Stimulated activated CD8-positive, alpha-beta memory T cell treated with anti-CD3 and anti-CD28 coated beads, Interleukin-4, amount 100 ng/mL, for 24 hours (primary cell): ENCODE measurements around the gene LIN37.

Experiments used
- DNase-seq: peaks from one replicate; pipeline ENCODE4 v3.0.0-alpha.2; 2020; ENCODE audit warnings: low read depth

The LIN37 gene

GRCh38 chr19:35775046-35775297, 26.6 kb downstream of the LIN37 start:
- DNase-seq: no peak

DNA sequence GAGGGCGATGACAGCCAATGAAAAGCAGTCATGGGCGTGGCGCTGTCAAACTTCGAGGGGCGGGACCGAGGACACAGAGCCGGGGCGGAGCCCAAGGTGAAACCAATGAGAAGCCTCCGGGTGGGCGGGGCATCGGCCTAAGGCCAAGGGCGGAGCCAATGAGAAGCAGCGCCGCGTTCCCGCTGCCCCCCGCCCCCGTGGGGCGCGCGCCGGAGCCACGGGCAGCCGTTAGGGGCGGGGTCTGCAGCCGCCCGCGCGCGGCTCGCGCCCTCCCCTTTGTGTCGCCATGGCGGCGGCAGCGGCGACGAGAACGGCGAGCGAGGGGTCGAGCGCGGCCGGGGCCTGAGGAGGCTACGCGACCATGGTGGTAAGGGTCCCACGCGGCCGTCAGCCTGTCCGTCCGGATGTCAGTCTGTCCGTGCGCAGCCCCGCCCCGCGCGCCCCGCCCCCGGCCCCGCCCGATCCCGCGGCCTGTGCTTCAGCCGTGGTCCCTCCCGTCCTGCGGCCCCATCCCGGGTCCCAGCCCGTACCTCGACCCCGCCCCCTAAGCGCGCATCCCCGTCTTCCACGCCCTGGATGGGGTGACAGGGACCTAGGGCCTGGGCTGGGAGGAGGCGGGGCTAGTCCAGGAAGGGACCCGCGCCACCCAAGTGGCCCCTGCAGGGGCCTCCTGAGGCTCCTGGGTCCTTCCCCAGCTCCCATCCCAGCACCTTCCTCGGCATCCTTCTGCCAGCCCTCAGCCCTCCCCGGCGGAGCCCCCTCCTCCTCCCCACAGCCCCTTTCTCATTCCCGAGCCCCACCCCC, 27.1 kb downstream of the LIN37 start, which contains the start of gene ARHGAP33:
TSS of gene ARHGAP33 (plus strand) at position 267 of the 804 bp plus-strand sequence. CDS start at position 362, 95 bp downstream.
- peak; percentile 98 for DNase-seq

- DNase-seq: no peak
Observed at GRCh38 chr19:35776102-35776788, 27.9 kb downstream of the LIN37 start.

DNA sequence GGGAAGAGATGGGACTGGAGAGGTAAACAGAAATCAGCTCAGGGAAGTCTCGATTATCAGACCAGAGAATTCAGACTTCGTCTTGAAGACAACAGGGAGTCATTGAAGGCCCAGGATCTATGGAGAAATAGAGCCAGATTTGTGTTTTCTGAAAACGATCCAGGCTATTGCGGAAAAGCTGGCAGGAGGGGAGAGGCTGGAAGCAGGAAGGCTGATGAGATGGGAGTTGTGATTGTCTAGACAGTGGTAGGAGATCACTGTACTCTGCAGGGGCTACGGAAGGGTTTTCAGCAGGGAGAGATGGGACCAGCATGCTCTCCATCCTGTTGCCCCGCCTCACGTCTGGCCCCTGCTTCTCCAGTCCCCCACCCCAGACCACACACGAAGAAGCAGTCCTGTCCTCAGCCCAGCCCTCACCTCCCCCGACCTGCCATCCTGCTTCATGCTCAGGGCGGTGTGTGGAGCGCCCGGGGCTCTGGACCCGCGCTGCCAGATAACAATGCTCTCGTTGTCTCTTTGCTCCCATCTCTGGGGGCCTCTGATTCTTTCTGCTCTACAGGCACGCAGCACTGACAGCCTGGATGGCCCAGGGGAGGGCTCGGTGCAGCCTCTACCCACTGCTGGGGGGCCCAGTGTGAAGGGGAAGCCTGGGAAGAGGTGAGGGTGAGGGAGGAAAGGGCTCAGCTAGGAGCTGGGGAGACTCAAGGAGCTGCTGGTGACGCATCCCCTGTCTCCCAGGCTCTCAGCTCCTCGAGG, 28.9 kb downstream of the LIN37 start:
- no peak for DNase-seq

GRCh38 chr19:35777961-35778360, 29.6 kb downstream of the LIN37 start:
- no peak for DNase-seq

DNA sequence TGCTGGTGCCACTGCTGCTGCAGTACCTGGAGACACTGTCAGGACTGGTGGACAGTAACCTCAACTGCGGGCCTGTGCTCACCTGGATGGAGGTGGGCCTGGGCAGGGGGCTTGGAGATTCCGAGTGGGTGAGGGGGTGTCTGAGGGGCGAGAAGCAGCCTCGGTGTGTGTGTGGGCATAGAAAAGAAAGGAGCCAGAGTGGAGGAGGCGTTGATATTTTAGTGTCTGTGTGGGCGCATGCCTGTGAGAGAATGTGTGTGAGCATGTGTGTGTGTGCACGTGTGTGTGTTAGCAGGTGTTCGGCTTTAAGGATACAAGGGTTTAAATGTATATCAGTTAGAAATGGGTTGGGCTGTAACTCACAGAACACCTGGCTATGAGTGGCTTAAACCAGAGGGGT, 30.7 kb downstream of the LIN37 start:
- DNase-seq: no peak

- no peak for DNase-seq
Observed at GRCh38 chr19:35780058-35780457, 31.7 kb downstream of the LIN37 start.

DNA sequence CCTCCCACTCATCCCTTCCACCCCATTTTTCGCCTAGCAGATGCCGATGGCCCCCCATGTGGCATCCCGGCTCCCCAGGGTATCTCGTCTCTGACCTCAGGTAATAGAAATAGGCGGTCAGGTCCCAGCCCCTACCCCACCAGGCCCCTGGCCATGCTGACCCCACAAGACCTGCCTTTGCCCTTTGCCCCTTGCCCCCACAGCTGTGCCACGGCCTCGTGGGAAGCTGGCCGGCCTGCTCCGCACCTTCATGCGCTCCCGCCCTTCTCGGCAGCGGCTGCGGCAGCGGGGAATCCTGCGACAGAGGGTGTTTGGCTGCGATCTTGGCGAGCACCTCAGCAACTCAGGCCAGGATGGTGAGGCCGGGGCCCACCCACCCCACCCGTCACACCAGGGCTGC, 32.3 kb downstream of the LIN37 start:
- no peak for DNase-seq

DNA sequence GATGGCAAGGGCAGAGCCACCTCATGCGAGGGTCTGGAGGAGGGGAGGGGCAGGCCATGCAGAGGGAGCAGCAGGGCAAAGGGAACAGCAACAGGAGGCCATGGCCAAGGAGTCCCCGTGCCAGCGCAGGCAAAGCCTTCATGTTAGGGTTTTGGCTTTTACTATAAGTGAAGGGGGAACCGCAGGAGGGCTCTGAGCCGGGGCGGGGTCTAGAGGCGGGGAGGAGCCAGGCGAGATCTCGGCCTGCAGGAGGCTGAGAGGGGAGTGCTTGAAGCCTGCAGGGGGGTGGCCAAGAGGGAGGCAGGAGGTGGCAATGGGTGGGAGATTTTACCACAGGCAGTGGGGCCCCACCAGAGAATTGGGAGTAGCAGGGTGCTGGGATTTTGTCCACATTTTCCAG, 33.3 kb downstream of the LIN37 start:
- no peak for DNase-seq

DNA sequence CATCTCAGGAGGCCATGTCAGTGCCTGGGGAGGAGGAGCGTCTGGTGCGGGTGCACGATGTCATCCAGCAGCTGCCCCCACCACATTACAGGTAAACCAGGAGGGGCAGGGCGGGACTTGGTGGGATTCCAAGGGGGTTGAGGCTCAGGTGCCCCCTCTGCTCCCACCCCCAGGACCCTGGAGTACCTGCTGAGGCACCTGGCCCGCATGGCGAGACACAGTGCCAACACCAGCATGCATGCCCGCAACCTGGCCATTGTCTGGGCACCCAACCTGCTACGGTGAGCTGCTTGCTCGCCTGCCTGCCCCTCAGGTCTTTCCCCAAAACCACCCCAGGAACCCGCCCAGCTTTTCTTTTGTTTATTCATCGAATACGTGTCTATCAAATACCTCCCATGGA, 34.2 kb downstream of the LIN37 start:
- no peak for DNase-seq

DNA sequence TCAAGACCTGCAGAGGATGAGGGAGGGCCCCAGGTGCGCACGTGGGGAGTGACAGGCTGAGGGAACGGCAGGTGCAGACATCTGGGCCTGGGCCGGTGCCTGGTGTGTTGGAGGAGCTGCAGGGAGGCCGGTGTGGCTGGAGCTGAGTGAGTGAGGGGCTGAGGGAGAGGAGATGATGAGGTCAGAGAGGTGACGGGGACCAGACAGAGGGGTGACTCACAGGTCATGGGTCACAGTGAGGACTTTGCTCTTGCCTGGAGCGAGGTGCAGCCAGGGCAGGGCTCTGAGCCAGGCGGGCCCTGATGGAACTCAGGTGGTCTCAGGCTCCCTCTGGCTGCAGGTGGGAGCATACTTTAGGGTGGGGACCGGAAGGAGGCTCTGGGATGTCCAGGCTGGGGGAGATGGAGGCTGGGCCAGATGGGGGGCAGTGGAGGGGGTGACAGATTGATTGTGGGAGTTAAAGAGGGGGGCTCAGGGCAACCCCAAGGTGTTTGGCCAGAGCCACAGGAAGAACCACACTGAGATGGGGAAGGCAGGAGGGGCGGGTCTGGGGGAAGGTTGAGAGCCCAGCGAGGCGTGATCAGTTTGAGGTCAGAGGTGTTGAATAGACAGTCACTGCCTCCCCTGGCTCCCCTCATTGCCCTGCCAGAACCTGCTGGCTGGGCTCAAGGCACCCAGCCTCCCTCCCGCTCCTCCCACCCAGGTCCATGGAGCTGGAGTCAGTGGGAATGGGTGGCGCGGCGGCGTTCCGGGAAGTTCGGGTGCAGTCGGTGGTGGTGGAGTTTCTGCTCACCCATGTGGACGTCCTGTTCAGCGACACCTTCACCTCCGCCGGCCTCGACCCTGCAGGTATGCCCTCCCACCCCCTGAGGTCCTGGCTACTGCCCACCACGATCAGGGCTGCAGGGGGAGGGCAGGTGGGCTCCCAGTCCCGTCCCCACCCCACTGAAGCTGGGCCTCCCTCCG, 35.4 kb downstream of the LIN37 start:
- DNase-seq: no peak

GRCh38 chr19:35784503-35785338, 36.3 kb downstream of the LIN37 start:
- DNase-seq: no peak

- no peak for DNase-seq
Observed at GRCh38 chr19:35785339-35785627, 36.9 kb downstream of the LIN37 start.

GRCh38 chr19:35786299-35787160, 38.2 kb downstream of the LIN37 start:
- DNase-seq: no peak

- DNase-seq: no peak
Observed at GRCh38 chr19:35787227-35787799, 38.9 kb downstream of the LIN37 start.

DNA sequence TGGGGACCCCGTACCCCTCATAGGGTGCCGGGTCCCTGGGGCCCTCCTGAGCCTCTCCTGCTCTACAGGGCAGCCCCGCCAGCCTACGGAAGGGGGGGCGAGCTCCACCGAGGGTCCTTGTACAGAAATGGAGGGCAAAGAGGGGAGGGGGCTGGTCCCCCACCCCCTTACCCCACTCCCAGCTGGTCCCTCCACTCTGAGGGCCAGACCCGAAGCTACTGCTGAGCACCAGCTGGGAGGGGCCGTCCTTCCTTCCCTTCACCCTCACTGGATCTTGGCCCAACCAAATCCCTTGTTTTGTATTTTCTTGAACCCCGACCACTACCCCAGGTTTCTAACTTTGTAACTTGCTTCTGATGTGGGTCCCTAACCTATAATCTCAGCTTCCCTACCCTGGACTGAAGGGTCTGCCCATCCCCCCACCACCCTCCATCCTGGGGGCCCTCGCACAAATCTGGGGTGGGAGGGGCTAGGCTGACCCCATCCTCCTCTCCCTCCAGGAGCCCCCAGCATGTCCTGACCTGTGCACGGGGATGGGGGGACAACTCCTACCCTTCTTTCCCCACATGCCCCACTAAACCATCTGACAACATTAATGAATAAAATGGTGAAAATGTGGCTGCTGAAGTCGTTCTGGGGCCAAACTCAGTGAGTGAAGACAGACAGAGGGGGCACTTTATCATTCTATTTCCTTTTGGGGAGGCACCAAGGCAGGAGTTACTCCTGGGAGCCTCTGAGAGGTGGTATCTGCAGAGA, 40.0 kb downstream of the LIN37 start:
- DNase-seq: no peak

GRCh38 chr19:35789195-35789977, 41.0 kb downstream of the LIN37 start:
- DNase-seq: no peak
